HCT116 (cell line): ENCODE data around the gene GALNT2.

Source experiments
- ATF3 ChIP-seq: IDR thresholded peaks from 2 replicates; pipeline ENCODE4 v1.6.1; 2012
- MAX ChIP-seq: IDR thresholded peaks from 2 replicates; pipeline ENCODE4 v1.6.1; 2012
- POLR2A ChIP-seq: IDR thresholded peaks from 2 replicates; pipeline ENCODE4 v1.7.0; 2011; ENCODE audit warnings: borderline replicate concordance; ENCODE audit not compliant: insufficient read depth, insufficient read length; ENCODE audit errors: extremely low read depth

GRCh38 chr1:230139741-230140140 lies 72.7 kb downstream of the GALNT2 start:
- TF ChIP-seq POLR2A (no peak), ATF3 (no peak), MAX (no peak)
